GM12878 (cell line): ENCODE data around the gene CPT2.
"Not testable (repeated sequence)": the region's sequence is repeated elsewhere in the genome, so short reads cannot be mapped to it uniquely, and the experiment has no call there.

ENCODE experiments used
- CEBPZ ChIP-seq: fragments of 150-350 bp; IDR thresholded peaks from 2 replicates; pipeline ENCODE4 v1.6.1; 2016; ENCODE audit warnings: low read depth, low read length
- CTCF ChIP-seq, 3 experiments: IDR thresholded peaks in 2 of 3; conservative IDR thresholded peaks in 1 of 3; 2 replicates each; pipeline ENCODE4 v1.5.1; 2011; ENCODE audit warnings: low read depth in 3 of 3, low read length in 3 of 3, mild to moderate bottlenecking in 3 of 3, control low read depth in 2 of 3, moderate library complexity in 2 of 3, inconsistent platforms in 1 of 3, mixed read lengths in 1 of 3; ENCODE audit not compliant: control insufficient read depth in 2 of 3, insufficient read depth in 1 of 3; ENCODE audit errors: extremely low read depth in 1 of 3
- EP300 ChIP-seq, 2 experiments: fragments of 150-350 bp in 1 of 2; IDR thresholded peaks; 2 replicates each; pipeline ENCODE4 v1.6.1; 2011 to 2012; ENCODE audit warnings: low read depth in 2 of 2, low read length in 2 of 2, borderline replicate concordance in 1 of 2, improper control_type of control experiment in 1 of 2, inconsistent platforms in 1 of 2; ENCODE audit not compliant: control insufficient read depth in 1 of 2
- GABPA ChIP-seq: IDR thresholded peaks from 2 replicates; pipeline ENCODE4 v1.6.1; 2014; ENCODE audit warnings: antibody characterized with exemption, low read depth, mild to moderate bottlenecking, inconsistent platforms
- GATAD2B ChIP-seq: fragments of 450-650 bp; conservative IDR thresholded peaks from 2 replicates; pipeline ENCODE4 v1.6.1; 2017; ENCODE audit warnings: low read depth, mild to moderate bottlenecking, moderate library complexity
- IRF3 ChIP-seq: fragments of 450-650 bp; IDR thresholded peaks from 2 replicates; pipeline ENCODE4 v1.6.1; 2014; ENCODE audit warnings: mild to moderate bottlenecking
- LARP7 ChIP-seq: fragments of 450-650 bp; IDR thresholded peaks from 2 replicates; pipeline ENCODE4 v1.6.1; 2017; ENCODE audit warnings: mild to moderate bottlenecking
- POLR2A ChIP-seq: IDR thresholded peaks from 2 replicates; pipeline ENCODE4 v1.6.1; 2011; ENCODE audit warnings: low read depth, mild to moderate bottlenecking, low read length
- POLR2AphosphoS5 ChIP-seq: IDR thresholded peaks from 2 replicates; pipeline ENCODE4 v1.6.1; 2011; ENCODE audit warnings: mild to moderate bottlenecking, low read length, inconsistent platforms
- SPI1 ChIP-seq: IDR thresholded peaks from 2 replicates; pipeline ENCODE4 v1.6.1; 2011; ENCODE audit warnings: low read depth, mild to moderate bottlenecking, low read length, moderate library complexity, borderline replicate concordance; ENCODE audit not compliant: insufficient read depth
- TAF1 ChIP-seq: IDR thresholded peaks from 2 replicates; pipeline ENCODE4 v1.6.1; 2011; ENCODE audit warnings: mild to moderate bottlenecking, low read depth, low read length, borderline replicate concordance

- not testable (repeated sequence) for TF ChIP-seq CTCF (IDR thresholded peaks at IDR 0.05 in 2 of 3, conservative IDR thresholded peaks at IDR 0.05 in 1 of 3; ENCODE audit: control insufficient read depth in 2 of 3, extremely low read depth in 1 of 3, insufficient read depth in 1 of 3, low read depth in 3 of 3, low read length in 3 of 3); IRF3; EP300 (IDR thresholded peaks at IDR 0.05; ENCODE audit: borderline replicate concordance in 1 of 2, control insufficient read depth in 1 of 2, low read depth in 2 of 2, low read length in 2 of 2); CEBPZ; POLR2A; TAF1; GATAD2B; LARP7; POLR2AphosphoS5; SPI1; GABPA
Measured at GRCh38 chr1:53185955-53186297, 10.7 kb upstream of the CPT2 start.
